Ovary (tissue), 3 donors: ENCODE data around the gene RBBP4.

Source experiments
- EP300 ChIP-seq: sonication (generic); formaldehyde crosslinking; IDR thresholded peaks from one replicate; pipeline ENCODE4 v1.6.1; 2017; ENCODE audit warnings: antibody characterized with exemption
- POLR2A ChIP-seq: fragments of 450-650 bp; IDR thresholded peaks from one replicate; pipeline ENCODE4 v1.6.1; 2017; ENCODE audit warnings: antibody characterized with exemption, mild to moderate bottlenecking, moderate library complexity
- TF ChIP-seq, protein P1 (sequence below), 3 donors: fragments of 450-650 bp in 2 of 3; fragments of 200-600 bp in 1 of 3; IDR thresholded peaks; one replicate each; pipeline versions ENCODE4 v1.5.1 to v1.8.0; 2016 to 2022; ENCODE audit warnings: antibody characterized with exemption in 3 of 3, mild to moderate bottlenecking in 1 of 3
- donor health status: DM: no; HTN: no; CAD: no.

DNA sequence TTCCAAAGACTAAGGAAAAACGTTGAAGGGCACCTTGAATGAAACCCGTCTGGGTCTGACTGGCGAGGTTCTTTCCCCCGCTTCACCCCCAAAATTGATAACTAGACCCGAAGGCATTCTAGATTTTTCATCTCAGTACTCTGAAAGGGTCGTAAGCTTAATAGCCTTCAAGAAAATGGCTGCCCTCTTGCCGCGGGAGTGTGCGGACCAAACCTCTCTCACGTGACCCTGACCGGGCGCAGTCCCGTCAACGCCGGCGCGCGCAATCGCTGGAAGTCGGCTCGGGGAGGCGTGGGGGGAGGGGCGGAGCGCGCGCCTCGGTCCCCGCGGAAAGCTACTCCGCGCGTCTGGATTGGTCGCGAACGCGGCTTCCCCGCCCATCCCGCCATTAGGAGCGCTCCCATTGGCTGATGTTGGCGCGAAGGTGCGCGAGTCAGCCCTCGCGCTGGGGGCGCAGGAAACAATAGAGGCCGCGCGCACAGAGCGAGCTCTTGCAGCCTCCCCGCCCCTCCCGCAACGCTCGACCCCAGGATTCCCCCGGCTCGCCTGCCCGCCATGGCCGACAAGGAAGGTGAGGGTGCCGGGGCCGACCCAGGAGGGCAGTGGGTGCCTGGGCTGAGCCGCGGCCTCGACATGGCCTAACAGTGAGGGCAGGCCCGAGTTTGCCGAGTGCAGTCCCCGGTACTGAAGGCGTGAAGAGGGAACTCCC, at the start of gene RBBP4:
- TF ChIP-seq, protein P1, sequence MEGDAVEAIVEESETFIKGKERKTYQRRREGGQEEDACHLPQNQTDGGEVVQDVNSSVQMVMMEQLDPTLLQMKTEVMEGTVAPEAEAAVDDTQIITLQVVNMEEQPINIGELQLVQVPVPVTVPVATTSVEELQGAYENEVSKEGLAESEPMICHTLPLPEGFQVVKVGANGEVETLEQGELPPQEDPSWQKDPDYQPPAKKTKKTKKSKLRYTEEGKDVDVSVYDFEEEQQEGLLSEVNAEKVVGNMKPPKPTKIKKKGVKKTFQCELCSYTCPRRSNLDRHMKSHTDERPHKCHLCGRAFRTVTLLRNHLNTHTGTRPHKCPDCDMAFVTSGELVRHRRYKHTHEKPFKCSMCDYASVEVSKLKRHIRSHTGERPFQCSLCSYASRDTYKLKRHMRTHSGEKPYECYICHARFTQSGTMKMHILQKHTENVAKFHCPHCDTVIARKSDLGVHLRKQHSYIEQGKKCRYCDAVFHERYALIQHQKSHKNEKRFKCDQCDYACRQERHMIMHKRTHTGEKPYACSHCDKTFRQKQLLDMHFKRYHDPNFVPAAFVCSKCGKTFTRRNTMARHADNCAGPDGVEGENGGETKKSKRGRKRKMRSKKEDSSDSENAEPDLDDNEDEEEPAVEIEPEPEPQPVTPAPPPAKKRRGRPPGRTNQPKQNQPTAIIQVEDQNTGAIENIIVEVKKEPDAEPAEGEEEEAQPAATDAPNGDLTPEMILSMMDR (IDR thresholded peaks at IDR 0.05): peak; percentile 24 to 32 (median 29)
- peak; percentile 82 for TF ChIP-seq POLR2A
- peak; percentile 5 for TF ChIP-seq EP300
